Neural progenitor cell (in vitro differentiated cells): Measurements from ENCODE around the gene MVD. TPM values are rescaled to one million over a fixed set of nuclear protein-coding genes. Genes with fewer than 3 reads are reported as not detected.

Experiments used
- DNase-seq: peaks from one replicate; pipeline ENCODE4 v3.0.0-alpha.2; 2016; ENCODE audit warnings: low spot score
- H2AFZ ChIP-seq: fragments of 200-600 bp; sonication (generic); replicated peaks from 2 replicates; pipeline ENCODE4 v1.6.1; 2016; ENCODE audit warnings: antibody characterized with exemption
- H3F3A ChIP-seq: fragments of 200-600 bp; sonication (generic); 2 replicates; pipeline ENCODE4 v1.6.1; 2016; ENCODE audit warnings: antibody characterized with exemption, low read depth
- H3K27ac ChIP-seq: fragments of 200-600 bp; sonication (generic); 2 replicates; pipeline ENCODE4 v1.5.1; 2016; ENCODE audit warnings: mild to moderate bottlenecking
- H3K27me3 ChIP-seq: fragments of 200-600 bp; sonication (generic); 2 replicates; pipeline ENCODE4 v1.6.1; 2016; ENCODE audit warnings: mild to moderate bottlenecking, moderate library complexity
- H3K36me3 ChIP-seq: fragments of 200-600 bp; sonication (generic); 2 replicates; pipeline ENCODE4 v1.5.1; 2016
- H3K4me1 ChIP-seq: fragments of 200-600 bp; sonication (generic); 2 replicates; pipeline ENCODE4 v1.6.1; 2016; ENCODE audit warnings: mixed run types
- H3K4me2 ChIP-seq: fragments of 200-600 bp; sonication (generic); 2 replicates; pipeline ENCODE4 v1.6.1; 2016
- H3K4me3 ChIP-seq: fragments of 200-600 bp; sonication (generic); 2 replicates; pipeline ENCODE4 v1.5.1; 2016
- H3K79me2 ChIP-seq: fragments of 200-600 bp; sonication (generic); 2 replicates; pipeline ENCODE4 v1.6.1; 2016; ENCODE audit warnings: low read depth
- H3K9ac ChIP-seq: fragments of 200-600 bp; sonication (generic); 2 replicates; pipeline ENCODE4 v1.6.1; 2016
- H3K9me3 ChIP-seq: fragments of 200-600 bp; sonication (generic); 2 replicates; pipeline ENCODE4 v1.5.1; 2016; ENCODE audit warnings: low read depth
- H4K20me1 ChIP-seq: fragments of 200-600 bp; sonication (generic); 2 replicates; pipeline ENCODE4 v1.6.1; 2016; ENCODE audit warnings: low read depth
- H3K27ac Mint-ChIP-seq: 3 replicates; pipeline ENCODE4 v1.8.0; 2021; ENCODE audit warnings: mixed read lengths
- H3K27me3 Mint-ChIP-seq: 2 replicates; pipeline ENCODE4 v1.8.0; 2022; ENCODE audit warnings: low read depth, mild to moderate bottlenecking, inconsistent platforms, moderate library complexity, mixed read lengths; ENCODE audit not compliant: insufficient read depth
- H3K36me3 Mint-ChIP-seq: 3 replicates; pipeline ENCODE4 v1.8.0; 2021; ENCODE audit warnings: mixed read lengths
- H3K4me1 Mint-ChIP-seq: 3 replicates; pipeline ENCODE4 v1.8.0; 2021; ENCODE audit warnings: mixed read lengths
- H3K4me3 Mint-ChIP-seq: 3 replicates; pipeline ENCODE4 v1.8.0; 2021; ENCODE audit warnings: mild to moderate bottlenecking, moderate library complexity, mixed read lengths
- H3K9me3 Mint-ChIP-seq: 3 replicates; pipeline ENCODE4 v1.8.0; 2020; ENCODE audit warnings: mixed read lengths
- EZH2 ChIP-seq: fragments of 200-600 bp; sonication (generic); IDR thresholded peaks from 2 replicates; pipeline ENCODE4 v1.6.1; 2017; ENCODE audit warnings: antibody characterized with exemption, mild to moderate bottlenecking, moderate library complexity
- EZH2phosphoT487 ChIP-seq: fragments of 200-600 bp; sonication (generic); IDR thresholded peaks from 2 replicates; pipeline ENCODE4 v1.6.1; 2017; ENCODE audit warnings: antibody characterized with exemption
- total RNA-seq: library from RNA; depleted of rRNA; stranded (reverse); fragments of >200 nt; gene quantifications from 2 replicates; pipeline ENCODE4 v1.2.3, GENCODE V29; 2015; ENCODE audit warnings: low replicate concordance
- TF ChIP-seq, protein P1 (sequence below): fragments of 200-600 bp; sonication (generic); IDR thresholded peaks from 2 replicates; pipeline ENCODE4 v1.5.1; 2017; ENCODE audit warnings: antibody characterized with exemption, mild to moderate bottlenecking

The MVD gene
- total RNA-seq, 1 donor from 2014 or later, result 12.7 TPM

DNA sequence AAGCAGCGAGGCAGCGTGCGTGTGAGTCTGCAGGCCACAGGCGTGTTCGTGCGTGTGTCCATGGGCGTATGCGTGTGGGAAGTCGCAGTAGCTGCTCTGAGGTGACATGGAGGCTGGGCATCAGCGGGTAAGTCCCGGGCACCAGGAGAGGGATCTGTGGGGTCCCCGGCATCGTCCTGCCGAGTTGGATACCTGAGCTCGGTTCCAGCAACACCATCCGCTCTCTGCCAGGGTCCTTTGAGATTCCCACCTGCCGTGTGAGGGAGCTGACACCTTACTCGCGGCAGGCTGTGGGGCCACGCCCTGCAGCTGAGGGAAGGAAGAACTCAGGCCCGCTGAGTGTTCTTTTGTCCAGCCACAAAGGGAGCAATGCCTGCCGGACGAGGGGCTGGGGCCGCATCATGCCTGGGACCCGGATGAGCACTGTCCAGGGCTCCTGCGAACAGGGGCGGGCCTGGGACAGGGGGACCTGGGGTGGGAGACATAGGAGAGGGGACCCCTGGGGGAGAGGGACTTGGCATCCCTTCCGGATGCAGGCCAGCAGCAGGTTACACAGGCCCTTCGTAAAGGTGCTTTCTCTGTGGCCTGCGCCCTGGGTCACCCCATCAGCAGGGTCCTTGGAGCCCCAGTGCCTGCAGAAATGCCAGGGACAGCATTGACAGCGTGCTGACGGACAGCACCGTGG, 28.4 kb upstream of the MVD start:
- H2AFZ ChIP-seq, result no peak overlapping the region
- no peaks in the 10 kb centered on the region for H3K36me3 Mint-ChIP-seq
- peaks cover 23% of the 10 kb centered on the region for H3K27me3 Mint-ChIP-seq
- no peaks in the 10 kb centered on the region for H3K9me3 ChIP-seq
- no peak overlapping the region for H3K27ac ChIP-seq
- no peaks in the 10 kb centered on the region for H3K9me3 Mint-ChIP-seq
- H3K9ac ChIP-seq, result no peak overlapping the region
- no peaks in the 10 kb centered on the region for H3K36me3 ChIP-seq
- H3K27ac Mint-ChIP-seq, result peak overlapping the region; percentile 65
- no peaks in the 10 kb centered on the region for H3K79me2 ChIP-seq
- H3K4me2 ChIP-seq, result no peak overlapping the region
- H3F3A ChIP-seq, result peaks cover 10% of the 10 kb centered on the region
- no peak for DNase-seq
- TF ChIP-seq, protein P1, sequence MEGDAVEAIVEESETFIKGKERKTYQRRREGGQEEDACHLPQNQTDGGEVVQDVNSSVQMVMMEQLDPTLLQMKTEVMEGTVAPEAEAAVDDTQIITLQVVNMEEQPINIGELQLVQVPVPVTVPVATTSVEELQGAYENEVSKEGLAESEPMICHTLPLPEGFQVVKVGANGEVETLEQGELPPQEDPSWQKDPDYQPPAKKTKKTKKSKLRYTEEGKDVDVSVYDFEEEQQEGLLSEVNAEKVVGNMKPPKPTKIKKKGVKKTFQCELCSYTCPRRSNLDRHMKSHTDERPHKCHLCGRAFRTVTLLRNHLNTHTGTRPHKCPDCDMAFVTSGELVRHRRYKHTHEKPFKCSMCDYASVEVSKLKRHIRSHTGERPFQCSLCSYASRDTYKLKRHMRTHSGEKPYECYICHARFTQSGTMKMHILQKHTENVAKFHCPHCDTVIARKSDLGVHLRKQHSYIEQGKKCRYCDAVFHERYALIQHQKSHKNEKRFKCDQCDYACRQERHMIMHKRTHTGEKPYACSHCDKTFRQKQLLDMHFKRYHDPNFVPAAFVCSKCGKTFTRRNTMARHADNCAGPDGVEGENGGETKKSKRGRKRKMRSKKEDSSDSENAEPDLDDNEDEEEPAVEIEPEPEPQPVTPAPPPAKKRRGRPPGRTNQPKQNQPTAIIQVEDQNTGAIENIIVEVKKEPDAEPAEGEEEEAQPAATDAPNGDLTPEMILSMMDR, result no peak
- H3K4me3 ChIP-seq, result no peak overlapping the region
- H3K27me3 ChIP-seq, result peaks cover 31% of the 10 kb centered on the region
- H4K20me1 ChIP-seq, result peaks cover 7% of the 10 kb centered on the region
- no peaks in the 10 kb centered on the region for H3K4me1 Mint-ChIP-seq
- H3K4me3 Mint-ChIP-seq, result no peak overlapping the region
- H3K4me1 ChIP-seq, result peaks cover 8% of the 10 kb centered on the region

DNA sequence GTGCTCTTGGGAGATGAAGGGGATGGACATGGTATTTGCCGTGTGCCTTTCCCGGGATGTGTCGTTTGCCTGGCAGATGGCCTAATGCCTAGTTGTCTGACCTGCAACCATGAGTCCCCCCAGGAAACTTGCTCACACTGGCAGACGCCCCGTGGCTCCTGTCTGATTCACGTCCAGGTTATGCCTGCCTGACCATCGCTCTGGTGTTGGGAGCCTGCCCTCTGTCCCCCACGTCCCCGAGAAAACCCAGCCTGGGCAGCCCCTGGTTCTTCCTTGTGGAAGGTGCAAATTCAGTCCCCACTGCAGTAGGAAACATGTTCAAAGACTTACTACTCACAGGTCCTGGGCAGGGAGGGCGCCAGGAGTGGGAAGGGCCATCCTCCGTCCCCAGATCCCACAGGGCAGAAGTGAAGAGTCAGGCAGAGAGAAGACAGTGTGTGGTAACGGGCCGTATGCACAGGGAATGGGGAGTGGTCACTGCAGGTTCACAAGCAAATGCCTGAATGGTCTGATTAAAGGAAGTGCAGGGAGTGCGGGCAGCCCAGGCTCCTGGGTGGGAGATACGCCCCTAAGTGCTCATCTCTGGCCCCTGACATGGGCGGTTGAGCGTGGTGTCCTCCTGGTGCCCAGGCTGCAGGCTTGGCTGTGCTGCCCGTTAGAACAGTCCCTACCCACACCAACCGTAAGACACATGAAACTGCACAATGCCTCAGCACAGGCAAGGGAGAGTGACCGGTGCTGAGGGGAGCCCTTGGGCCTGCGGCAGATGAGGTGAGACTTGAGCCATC, 27.6 kb upstream of the MVD start:
- Mint-ChIP-seq H3K27ac (peak overlapping the region; percentile 65), H3K9me3 (no peaks in the 10 kb centered on the region)

DNA sequence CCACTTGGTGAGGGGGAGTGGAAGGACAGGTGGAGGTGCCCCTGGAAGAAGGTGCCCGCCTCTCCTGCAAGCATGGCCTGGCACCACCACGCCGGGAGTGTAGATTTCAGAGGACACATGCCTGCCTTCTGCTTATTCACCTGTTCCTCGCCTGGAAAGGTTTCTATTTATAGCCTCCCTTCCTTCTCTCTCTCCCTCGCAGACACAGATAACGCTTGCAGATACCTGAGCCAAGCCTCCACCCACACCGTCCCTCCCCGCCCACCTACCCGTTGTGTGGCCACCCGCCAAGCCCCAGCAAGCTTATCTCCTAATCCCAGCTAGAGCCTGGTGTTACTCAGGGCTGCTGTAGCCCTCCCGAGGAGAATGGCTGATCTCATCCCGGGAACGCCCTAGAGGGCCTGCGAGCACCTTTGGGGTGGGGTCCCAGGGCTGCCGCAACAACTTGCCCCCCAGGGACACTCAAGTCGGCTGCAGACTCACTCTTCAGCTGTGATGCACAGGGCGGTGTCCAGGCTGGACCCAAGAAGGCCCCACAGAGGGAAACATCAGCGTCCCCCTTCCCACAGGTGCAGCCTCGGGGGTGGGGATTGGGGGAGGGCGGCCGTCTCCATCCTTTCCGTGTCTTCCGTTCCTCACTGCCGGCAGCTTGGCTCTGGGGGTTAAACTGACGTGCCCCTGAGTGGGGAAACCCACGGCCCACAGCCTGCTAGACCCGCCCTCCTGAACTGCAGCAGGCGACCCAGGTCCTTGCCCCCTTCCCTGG, 25.3 kb upstream of the MVD start:
- Histone ChIP-seq H3K9ac (no peak overlapping the region), H3K36me3 (no peaks in the 10 kb centered on the region), H3K4me2 (peak overlapping the region; percentile 41), H3K9me3 (no peaks in the 10 kb centered on the region), H3F3A (peaks cover 16% of the 10 kb centered on the region), H3K4me3 (no peak overlapping the region), H3K79me2 (no peaks in the 10 kb centered on the region), H4K20me1 (peaks cover 7% of the 10 kb centered on the region), H3K27ac (no peak overlapping the region), H3K27me3 (peaks cover 58% of the 10 kb centered on the region), H2AFZ (no peak overlapping the region), H3K4me1 (peaks cover 16% of the 10 kb centered on the region)
- Mint-ChIP-seq H3K36me3 (no peaks in the 10 kb centered on the region), H3K4me3 (no peak overlapping the region), H3K27me3 (peaks cover 37% of the 10 kb centered on the region), H3K9me3 (no peaks in the 10 kb centered on the region), H3K27ac (no peak overlapping the region), H3K4me1 (peaks cover 5% of the 10 kb centered on the region)
- TF ChIP-seq, protein P1, result no peak
- no peak for TF ChIP-seq EZH2phosphoT487
- no peak for TF ChIP-seq EZH2
- peak; percentile 47 for DNase-seq

More for the DNA sequence above, 27.6 kb upstream of the MVD start:
- H3K27me3 Mint-ChIP-seq, result peaks cover 23% of the 10 kb centered on the region
- Histone ChIP-seq H3K36me3 (no peaks in the 10 kb centered on the region), H3K4me3 (no peak overlapping the region), H3K27ac (no peak overlapping the region), H3K4me1 (peaks cover 13% of the 10 kb centered on the region), H4K20me1 (peaks cover 7% of the 10 kb centered on the region), H3K27me3 (peaks cover 38% of the 10 kb centered on the region), H2AFZ (no peak overlapping the region), H3K9ac (no peak overlapping the region), H3K79me2 (no peaks in the 10 kb centered on the region), H3F3A (peaks cover 10% of the 10 kb centered on the region), H3K9me3 (no peaks in the 10 kb centered on the region), H3K4me2 (no peak overlapping the region)
- no peak overlapping the region for H3K4me3 Mint-ChIP-seq
- no peak for DNase-seq
- TF ChIP-seq EZH2phosphoT487, result no peak
- TF ChIP-seq EZH2, result no peak
- TF ChIP-seq, protein P1, result no peak
- no peaks in the 10 kb centered on the region for H3K4me1 Mint-ChIP-seq
- no peaks in the 10 kb centered on the region for H3K36me3 Mint-ChIP-seq
